GM21528 (cell line): ENCODE results near the gene FAF1.
"Not testable (repeated sequence)": the region's sequence is repeated elsewhere in the genome, so short reads cannot be mapped to it uniquely, and the experiment has no call there.

Experiments used
- ATAC-seq: cut with Tn5 transposase; IDR thresholded peaks from one replicate; pipeline ENCODE4 v1.9.1; 2021; ENCODE audit warnings: mild to moderate bottlenecking, moderate library complexity; ENCODE audit not compliant: unreplicated experiment, low FRiP score

Gene FAF1

GRCh38 chr1:50859657-50860056 is 100.4 kb downstream of the FAF1 start:
- no peak for ATAC-seq

- ATAC-seq = no peak
Observed at GRCh38 chr1:50858761-50859160, 101.3 kb downstream of the FAF1 start.

- ATAC-seq = no peak
Observed at GRCh38 chr1:50857702-50858101, 102.4 kb downstream of the FAF1 start.

GRCh38 chr1:50853325-50853724 is 106.7 kb downstream of the FAF1 start:
- ATAC-seq = no peak

GRCh38 chr1:50852889-50853288 is 107.2 kb downstream of the FAF1 start:
- ATAC-seq = no peak

- no peak for ATAC-seq
Observed at GRCh38 chr1:50851466-50851865, 108.6 kb downstream of the FAF1 start.

GRCh38 chr1:50851034-50851433 is 109.0 kb downstream of the FAF1 start:
- ATAC-seq = no peak

GRCh38 chr1:50847303-50847702 is 112.8 kb downstream of the FAF1 start:
- no peak for ATAC-seq

GRCh38 chr1:50846224-50846839 is 113.7 kb downstream of the FAF1 start:
- no peak for ATAC-seq

- no peak for ATAC-seq
Observed at GRCh38 chr1:50841791-50842387, 118.2 kb downstream of the FAF1 start.

- no peak for ATAC-seq
Observed at GRCh38 chr1:50836117-50836516, 124.0 kb downstream of the FAF1 start.

GRCh38 chr1:50833216-50833615 is 126.9 kb downstream of the FAF1 start:
- ATAC-seq = no peak

GRCh38 chr1:50832167-50832566 is 127.9 kb downstream of the FAF1 start:
- no peak for ATAC-seq

- ATAC-seq = no peak
Observed at GRCh38 chr1:50831300-50832061, 128.6 kb downstream of the FAF1 start.

GRCh38 chr1:50830621-50831020 is 129.4 kb downstream of the FAF1 start:
- no peak for ATAC-seq

- ATAC-seq = no peak
Observed at GRCh38 chr1:50829014-50829958, 130.8 kb downstream of the FAF1 start.

GRCh38 chr1:50827546-50827945 is 132.5 kb downstream of the FAF1 start:
- ATAC-seq = no peak

- ATAC-seq = not testable (repeated sequence)
Observed at GRCh38 chr1:50826792-50827191, 133.3 kb downstream of the FAF1 start.

GRCh38 chr1:50822035-50822776 is 137.9 kb downstream of the FAF1 start:
- ATAC-seq = no peak

GRCh38 chr1:50820545-50820944 is 139.5 kb downstream of the FAF1 start:
- ATAC-seq = no peak
